ENCODE data around the gene CCL22. TPM values are rescaled to one million over a fixed set of nuclear protein-coding genes. Genes with fewer than 3 reads are reported as not detected.

Gene CCL22
- total RNA-seq, 1 donor from 2014 or later, result 0.49 TPM

DNA sequence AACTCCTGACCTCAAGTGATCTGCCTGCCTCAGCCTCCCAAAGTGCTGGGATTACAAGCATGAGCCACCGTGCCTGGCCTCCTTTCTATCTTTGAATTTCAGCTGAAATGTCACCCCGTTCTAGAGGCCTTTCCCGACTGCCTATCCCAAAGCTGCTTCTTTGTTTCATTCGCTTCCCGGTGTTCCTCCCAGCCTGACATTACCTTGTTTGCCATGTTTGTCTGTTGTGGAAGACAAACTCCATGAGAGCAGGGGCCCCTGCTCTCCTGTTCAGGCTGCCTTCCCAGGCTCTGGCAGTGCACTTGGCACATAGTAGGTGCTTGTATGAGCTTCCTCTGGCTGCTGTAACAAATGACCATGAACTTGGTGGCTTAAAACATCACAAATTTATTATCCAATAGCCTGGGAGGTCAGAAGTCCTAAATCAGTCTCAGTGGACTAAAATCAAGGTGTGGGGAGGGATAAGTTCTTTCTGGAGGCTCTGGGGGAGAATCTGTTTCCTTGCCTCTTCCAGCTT, 2.6 kb upstream of the CCL22 start:
- intact Hi-C loops (cut with DNase I), result no loop called here
- TF ChIP-seq POLR2A (IDR thresholded peaks at IDR 0.05) (no peak), POLR2AphosphoS5 (IDR thresholded peaks at IDR 0.05; ENCODE audit: insufficient read depth in 1 of 2, low read depth in 1 of 2) (no peak), CTCF (IDR thresholded peaks at IDR 0.05) (no peak)
- Histone ChIP-seq H3K9me3 (no peaks in the 10 kb centered on the region), H3K4me1 (no peaks in the 10 kb centered on the region), H3K4me3 (no peak overlapping the region), H3K27me3 (no peaks in the 10 kb centered on the region), H3K36me3 (no peaks in the 10 kb centered on the region), H3K27ac (no peak overlapping the region)
- peak in 1 of 2 donors; percentile 37 for DNase-seq (ENCODE audit: extremely low spot score in 2 of 2)

GRCh38 chr16:57356547-57356946, 2.0 kb upstream of the CCL22 start:
- no peak for DNase-seq (ENCODE audit: extremely low spot score in 2 of 2)
- Histone ChIP-seq H3K27me3 (no peaks in the 10 kb centered on the region), H3K9me3 (no peaks in the 10 kb centered on the region), H3K27ac (no peak overlapping the region), H3K4me3 (no peak overlapping the region), H3K36me3 (no peaks in the 10 kb centered on the region), H3K4me1 (no peaks in the 10 kb centered on the region)
- intact Hi-C loops (cut with DNase I), result no loop called here
- TF ChIP-seq POLR2AphosphoS5 (IDR thresholded peaks at IDR 0.05; ENCODE audit: insufficient read depth in 1 of 2, low read depth in 1 of 2) (no peak), CTCF (IDR thresholded peaks at IDR 0.05) (no peak), POLR2A (IDR thresholded peaks at IDR 0.05) (no peak)

- Histone ChIP-seq H3K27ac (no peak overlapping the region), H3K4me1 (no peaks in the 10 kb centered on the region), H3K9me3 (no peaks in the 10 kb centered on the region), H3K27me3 (no peaks in the 10 kb centered on the region), H3K4me3 (no peak overlapping the region), H3K36me3 (no peaks in the 10 kb centered on the region)
- no peak for DNase-seq (ENCODE audit: extremely low spot score in 2 of 2)
- intact Hi-C loops (cut with DNase I), result loop anchor here (2.0 kb wide), 1 partner anchor 15 kb away; no protein-coding TSS in a partner anchor
- TF ChIP-seq CTCF (IDR thresholded peaks at IDR 0.05), result no peak
- no peak for TF ChIP-seq POLR2AphosphoS5 (IDR thresholded peaks at IDR 0.05; ENCODE audit: insufficient read depth in 1 of 2, low read depth in 1 of 2)
- no peak for TF ChIP-seq POLR2A (IDR thresholded peaks at IDR 0.05)
Observed at GRCh38 chr16:57357330-57358085, 1.1 kb upstream of the CCL22 start.

- Histone ChIP-seq H3K27me3 (no peaks in the 10 kb centered on the region), H3K4me3 (no peak overlapping the region), H3K9me3 (no peaks in the 10 kb centered on the region), H3K4me1 (no peaks in the 10 kb centered on the region), H3K27ac (no peak overlapping the region), H3K36me3 (no peaks in the 10 kb centered on the region)
- no peak for TF ChIP-seq POLR2A (IDR thresholded peaks at IDR 0.05)
- TF ChIP-seq CTCF (IDR thresholded peaks at IDR 0.05), result no peak
- TF ChIP-seq POLR2AphosphoS5 (IDR thresholded peaks at IDR 0.05; ENCODE audit: insufficient read depth in 1 of 2, low read depth in 1 of 2), result no peak
- no peak for DNase-seq (ENCODE audit: extremely low spot score in 2 of 2)
- intact Hi-C loops (cut with DNase I), result loop anchor here (2.0 kb wide), 1 partner anchor 15 kb away; no protein-coding TSS in a partner anchor
Observed at GRCh38 chr16:57358086-57358420, 530 bp upstream of the CCL22 start.

DNA sequence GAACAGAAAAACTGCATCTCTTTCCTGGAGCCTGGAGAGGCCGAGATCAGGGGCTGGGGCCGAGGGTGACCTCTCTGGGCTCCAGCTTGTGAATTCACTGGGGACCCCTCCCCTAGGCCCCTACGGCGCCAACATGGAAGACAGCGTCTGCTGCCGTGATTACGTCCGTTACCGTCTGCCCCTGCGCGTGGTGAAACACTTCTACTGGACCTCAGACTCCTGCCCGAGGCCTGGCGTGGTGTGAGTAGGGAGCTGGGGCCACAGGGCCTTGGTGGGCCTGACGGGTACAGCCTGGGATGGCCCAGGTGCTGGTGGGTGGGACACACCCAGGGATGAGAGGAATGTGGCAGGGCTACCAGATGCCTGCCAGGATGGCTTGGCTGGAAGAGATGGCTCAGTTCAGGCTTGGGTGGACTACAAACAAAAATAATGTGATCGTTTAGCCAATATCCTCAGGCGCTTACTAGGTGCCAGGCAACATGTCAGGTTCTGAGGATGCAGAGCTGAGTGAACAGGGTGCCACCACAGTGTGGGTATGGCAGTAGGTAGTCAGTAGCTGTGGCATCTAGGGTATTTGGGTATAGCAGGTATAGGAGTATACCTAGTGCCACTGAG, 1.8 kb downstream of the CCL22 start:
- no peaks in the 10 kb centered on the region for H3K36me3 ChIP-seq
- no peaks in the 10 kb centered on the region for H3K4me1 ChIP-seq
- H3K4me3 ChIP-seq, result no peak overlapping the region
- H3K27me3 ChIP-seq, result no peaks in the 10 kb centered on the region
- TF ChIP-seq CTCF (IDR thresholded peaks at IDR 0.05) (no peak), POLR2A (IDR thresholded peaks at IDR 0.05) (no peak), POLR2AphosphoS5 (IDR thresholded peaks at IDR 0.05; ENCODE audit: insufficient read depth in 1 of 2, low read depth in 1 of 2) (no peak)
- intact Hi-C loops (cut with DNase I), result no loop called here
- no peak overlapping the region for H3K27ac ChIP-seq
- H3K9me3 ChIP-seq, result no peaks in the 10 kb centered on the region
- no peak for DNase-seq (ENCODE audit: extremely low spot score in 2 of 2)
